Measurements from ENCODE around the gene NUDT13. TPM values are rescaled to one million over a fixed set of nuclear protein-coding genes. Genes with fewer than 3 reads are reported as not detected.

Gene NUDT13
- total and polyA plus RNA-seq, 9 of the 15 experiments (the other 6 are each of a cell fraction or from before 2014, with no cell fraction given): 4.7 to 11.1 (median 5.6) TPM

DNA sequence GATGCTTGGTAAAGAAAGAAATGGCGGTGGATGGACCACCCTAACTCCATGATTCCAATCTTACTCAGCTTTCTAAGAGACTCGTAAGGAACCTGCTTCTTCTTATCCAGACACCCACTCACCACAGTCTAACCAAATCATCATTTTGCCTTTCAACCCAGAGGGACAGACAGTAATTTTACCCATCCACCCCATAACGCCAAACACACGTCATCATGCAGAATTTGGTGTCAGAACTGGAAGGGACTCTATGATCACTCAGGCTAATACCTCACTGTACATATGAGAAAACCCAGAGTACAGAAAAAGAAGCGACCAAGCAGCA lies 57.2 kb downstream of the NUDT13 start:
- Histone ChIP-seq H2AFZ (ENCODE audit: low read depth, low read length) (peak overlapping the region; percentile 97), H3K27me3 (ENCODE audit: control insufficient read depth in 2 of 2, insufficient read depth in 2 of 2, low read length in 2 of 2) (no peaks in the 10 kb centered on the region), H3K27ac (ENCODE audit: extremely low read depth, low read depth, low read length) (peak overlapping the region; percentile 88), H3K9me3 (replicated peaks; ENCODE audit: control insufficient read depth, insufficient read depth, low read depth, low read length) (no peaks in the 10 kb centered on the region), H3K9ac (ENCODE audit: insufficient read depth in 1 of 2, low read depth in 2 of 2, low read length in 2 of 2) (peak overlapping the region; percentile 95 to 98), H3K9me1 (ENCODE audit: control insufficient read depth, insufficient read depth, low read length) (no peaks in the 10 kb centered on the region), H3K4me2 (ENCODE audit: insufficient read depth, low read length) (peak overlapping the region; percentile 99), H3K4me3 (peak overlapping the region; percentile 67), H3K36me3 (ENCODE audit: control insufficient read depth, insufficient read depth, low read length) (peaks cover 25% of the 10 kb centered on the region), H3K79me2 (ENCODE audit: control insufficient read depth, insufficient read depth, low read length) (peaks cover 57% of the 10 kb centered on the region), H4K20me1 (replicated peaks; ENCODE audit: control insufficient read depth, insufficient read depth, low read length) (no peaks in the 10 kb centered on the region), H3K4me1 (replicated peaks in 1 of 2; ENCODE audit: control insufficient read depth in 2 of 2, insufficient read depth in 2 of 2, low read length in 2 of 2) (peaks cover 3 to 4% of the 10 kb centered on the region in 2 experiments; a peak in 2 of 5 replicates)
- WGBS (ENCODE audit: insufficient coverage, low coverage, missing lambda C conversion rate): 0% methylated on average over 5 of the region's 5 CpGs
- FAIRE-seq: no peak
- in situ Hi-C loops (cut with MboI) (no loop called here), intact Hi-C loops (cut with micrococcal nuclease) (loop anchor here (5.0 kb wide), 2 partner anchors 50 to 55 kb away; partner anchors contain the start of gene NUDT13)
- TSS peak; percentile 62 for BruUV-seq (replicated peaks)
- peak in 2 of 4 experiments; percentile 26 to 31 for DNase-seq (ENCODE audit: extremely low read depth in 1 of 4, low spot score in 3 of 4)
- ChIA-PET POLR2A (interaction anchor here (0.7 to 1.6 kb wide), 5 partner anchors 12 to 57 kb away, joined by 3 to 6 read pairs (median 4); partner anchors contain the start of gene NUDT13), CTCF (ENCODE audit: low intra/inter-chr PET ratio) (no interaction called here)
- ATAC-seq: no peak
- TF ChIP-seq LARP7 (IDR thresholded peaks at IDR 0.05): 0 out of 2 replicates have a peak, but pooled peaks have one; percentile 39
- TF ChIP-seq RFX1 (IDR thresholded peaks at IDR 0.05): no peak
- no peak for TF ChIP-seq CEBPG (CRISPR knock-in tag; IDR thresholded peaks at IDR 0.05)
- no peak for TF ChIP-seq CEBPG (tag; conservative IDR thresholded peaks at IDR 0.05 in 1 of 2, IDR thresholded peaks at IDR 0.05 in 1 of 2)
- 0 out of 2 replicates have a peak, but pooled peaks have one; percentile 37 for TF ChIP-seq HOXB6 (CRISPR knock-in tag; IDR thresholded peaks at IDR 0.05; ENCODE audit: borderline replicate concordance)
- TF ChIP-seq SNRNP70 (optimal IDR thresholded peaks at IDR 0.05; ENCODE audit: low read depth, low read length): no peak
- TF ChIP-seq, protein P1, sequence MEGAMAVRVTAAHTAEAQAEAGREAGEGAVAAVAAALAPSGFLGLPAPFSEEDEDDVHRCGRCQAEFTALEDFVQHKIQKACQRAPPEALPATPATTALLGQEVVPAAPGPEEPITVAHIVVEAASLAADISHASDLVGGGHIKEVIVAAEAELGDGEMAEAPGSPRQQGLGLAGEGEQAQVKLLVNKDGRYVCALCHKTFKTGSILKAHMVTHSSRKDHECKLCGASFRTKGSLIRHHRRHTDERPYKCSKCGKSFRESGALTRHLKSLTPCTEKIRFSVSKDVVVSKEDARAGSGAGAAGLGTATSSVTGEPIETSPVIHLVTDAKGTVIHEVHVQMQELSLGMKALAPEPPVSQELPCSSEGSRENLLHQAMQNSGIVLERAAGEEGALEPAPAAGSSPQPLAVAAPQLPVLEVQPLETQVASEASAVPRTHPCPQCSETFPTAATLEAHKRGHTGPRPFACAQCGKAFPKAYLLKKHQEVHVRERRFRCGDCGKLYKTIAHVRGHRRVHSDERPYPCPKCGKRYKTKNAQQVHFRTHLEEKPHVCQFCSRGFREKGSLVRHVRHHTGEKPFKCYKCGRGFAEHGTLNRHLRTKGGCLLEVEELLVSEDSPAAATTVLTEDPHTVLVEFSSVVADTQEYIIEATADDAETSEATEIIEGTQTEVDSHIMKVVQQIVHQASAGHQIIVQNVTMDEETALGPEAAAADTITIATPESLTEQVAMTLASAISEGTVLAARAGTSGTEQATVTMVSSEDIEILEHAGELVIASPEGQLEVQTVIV (CRISPR knock-in tag; IDR thresholded peaks at IDR 0.05; ENCODE audit: borderline replicate concordance): no peak
- TF ChIP-seq, protein P2, sequence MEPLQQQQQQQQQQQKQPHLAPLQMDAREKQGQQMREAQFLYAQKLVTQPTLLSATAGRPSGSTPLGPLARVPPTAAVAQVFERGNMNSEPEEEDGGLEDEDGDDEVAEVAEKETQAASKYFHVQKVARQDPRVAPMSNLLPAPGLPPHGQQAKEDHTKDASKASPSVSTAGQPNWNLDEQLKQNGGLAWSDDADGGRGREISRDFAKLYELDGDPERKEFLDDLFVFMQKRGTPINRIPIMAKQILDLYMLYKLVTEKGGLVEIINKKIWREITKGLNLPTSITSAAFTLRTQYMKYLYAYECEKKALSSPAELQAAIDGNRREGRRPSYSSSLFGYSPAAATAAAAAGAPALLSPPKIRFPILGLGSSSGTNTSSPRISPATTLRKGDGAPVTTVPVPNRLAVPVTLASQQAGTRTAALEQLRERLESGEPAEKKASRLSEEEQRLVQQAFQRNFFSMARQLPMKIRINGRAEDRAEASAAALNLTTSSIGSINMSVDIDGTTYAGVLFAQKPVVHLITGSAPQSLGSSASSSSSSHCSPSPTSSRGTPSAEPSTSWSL (CRISPR knock-in tag; IDR thresholded peaks at IDR 0.05; ENCODE audit: borderline replicate concordance): no peak
- 0 out of 2 replicates have a peak, but pooled peaks have one; percentile 1 for TF ChIP-seq ZNF316 (IDR thresholded peaks at IDR 0.05)
- no peak for TF ChIP-seq BRF1 (IDR thresholded peaks at IDR 0.05; ENCODE audit: borderline replicate concordance, extremely low read depth, insufficient read length)
- TF ChIP-seq, protein P3, sequence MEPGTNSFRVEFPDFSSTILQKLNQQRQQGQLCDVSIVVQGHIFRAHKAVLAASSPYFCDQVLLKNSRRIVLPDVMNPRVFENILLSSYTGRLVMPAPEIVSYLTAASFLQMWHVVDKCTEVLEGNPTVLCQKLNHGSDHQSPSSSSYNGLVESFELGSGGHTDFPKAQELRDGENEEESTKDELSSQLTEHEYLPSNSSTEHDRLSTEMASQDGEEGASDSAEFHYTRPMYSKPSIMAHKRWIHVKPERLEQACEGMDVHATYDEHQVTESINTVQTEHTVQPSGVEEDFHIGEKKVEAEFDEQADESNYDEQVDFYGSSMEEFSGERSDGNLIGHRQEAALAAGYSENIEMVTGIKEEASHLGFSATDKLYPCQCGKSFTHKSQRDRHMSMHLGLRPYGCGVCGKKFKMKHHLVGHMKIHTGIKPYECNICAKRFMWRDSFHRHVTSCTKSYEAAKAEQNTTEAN (CRISPR knock-in tag; IDR thresholded peaks at IDR 0.05): 0 out of 2 replicates have a peak, but pooled peaks have one; percentile 23
- TF ChIP-seq MAFF (IDR thresholded peaks at IDR 0.05; ENCODE audit: low read length): no peak
- TF ChIP-seq FOXJ2 (tag; IDR thresholded peaks at IDR 0.05): 0 out of 2 replicates have a peak, but pooled peaks have one; percentile 39
- TF ChIP-seq ZNF384 (IDR thresholded peaks at IDR 0.05; ENCODE audit: low read depth, low read length): 0 out of 2 replicates have a peak, but pooled peaks have one; percentile 2
- TF ChIP-seq, protein P4, sequence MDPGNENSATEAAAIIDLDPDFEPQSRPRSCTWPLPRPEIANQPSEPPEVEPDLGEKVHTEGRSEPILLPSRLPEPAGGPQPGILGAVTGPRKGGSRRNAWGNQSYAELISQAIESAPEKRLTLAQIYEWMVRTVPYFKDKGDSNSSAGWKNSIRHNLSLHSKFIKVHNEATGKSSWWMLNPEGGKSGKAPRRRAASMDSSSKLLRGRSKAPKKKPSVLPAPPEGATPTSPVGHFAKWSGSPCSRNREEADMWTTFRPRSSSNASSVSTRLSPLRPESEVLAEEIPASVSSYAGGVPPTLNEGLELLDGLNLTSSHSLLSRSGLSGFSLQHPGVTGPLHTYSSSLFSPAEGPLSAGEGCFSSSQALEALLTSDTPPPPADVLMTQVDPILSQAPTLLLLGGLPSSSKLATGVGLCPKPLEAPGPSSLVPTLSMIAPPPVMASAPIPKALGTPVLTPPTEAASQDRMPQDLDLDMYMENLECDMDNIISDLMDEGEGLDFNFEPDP (CRISPR knock-in tag; IDR thresholded peaks at IDR 0.05): no peak

All from K562 (cell line).